NT2/D1 (cell line): ENCODE data around the gene ACO1.

Source experiments
- DNase-seq: peaks from one replicate; pipeline ENCODE4 v3.0.0-alpha.2; 2011; ENCODE audit warnings: low read depth, low spot score
- H3K27me3 ChIP-seq: 2 replicates; pipeline ENCODE4 v1.6.0; 2011; ENCODE audit warnings: mild to moderate bottlenecking; ENCODE audit not compliant: insufficient read length, insufficient read depth
- H3K36me3 ChIP-seq: 2 replicates; pipeline ENCODE4 v1.6.1; 2011; ENCODE audit warnings: mild to moderate bottlenecking, low read length, mixed read lengths; ENCODE audit not compliant: insufficient read depth, insufficient read length
- H3K4me1 ChIP-seq: 2 replicates; pipeline ENCODE4 v1.5.1; 2011; ENCODE audit not compliant: insufficient read depth, insufficient read length
- H3K4me3 ChIP-seq: 2 replicates; pipeline ENCODE4 v1.5.1; 2011; ENCODE audit warnings: low read depth; ENCODE audit not compliant: insufficient read length
- H3K9ac ChIP-seq: 2 replicates; pipeline ENCODE4 v1.6.0; 2011; ENCODE audit warnings: low read depth; ENCODE audit not compliant: insufficient read length
- H3K9me3 ChIP-seq: 2 replicates; pipeline ENCODE4 v1.5.1; 2011; ENCODE audit warnings: mild to moderate bottlenecking, low read length; ENCODE audit not compliant: insufficient read depth
- SUZ12 ChIP-seq: IDR thresholded peaks from 2 replicates; pipeline ENCODE4 v1.6.1; 2011; ENCODE audit not compliant: insufficient read length, insufficient read depth; ENCODE audit errors: extremely low read depth
- YY1 ChIP-seq: IDR thresholded peaks from 2 replicates; pipeline ENCODE4 v1.6.1; 2011; ENCODE audit not compliant: insufficient read length, insufficient read depth
- ZNF274 ChIP-seq: IDR thresholded peaks from 2 replicates; pipeline ENCODE4 v1.6.1; 2011; ENCODE audit warnings: mild to moderate bottlenecking, low read depth, low read length

ACO1 gene

DNA sequence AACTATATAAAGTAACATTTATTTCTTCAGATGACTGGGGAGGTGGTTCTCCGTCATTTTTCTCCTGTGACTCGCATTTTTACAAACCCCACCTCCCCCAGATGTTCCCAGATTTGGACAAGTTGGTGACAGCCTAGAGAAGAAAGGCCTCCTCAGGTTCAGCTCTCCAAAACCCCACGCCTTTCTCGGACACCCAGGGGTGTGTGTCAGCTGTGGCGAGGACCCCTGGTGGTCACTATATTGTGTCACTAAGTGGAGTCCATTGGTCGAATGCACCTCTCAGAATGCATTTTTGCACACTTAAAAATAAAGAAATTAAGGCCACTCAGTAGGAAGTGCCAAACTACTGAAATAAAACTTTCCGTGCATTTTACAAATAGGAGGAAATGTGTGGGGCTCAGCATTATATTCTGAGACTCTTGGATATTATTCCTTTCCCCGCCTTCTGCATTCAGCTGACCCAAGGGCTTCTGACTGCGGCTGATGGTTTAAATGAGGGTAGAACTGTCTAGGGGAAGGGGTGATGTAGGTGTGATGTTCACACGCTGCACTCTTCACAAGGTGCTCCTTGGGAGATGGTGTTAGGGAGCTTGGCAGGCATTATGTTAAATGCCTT lies 47.6 kb downstream of the ACO1 start:
- Histone ChIP-seq H3K4me1 (no peaks in the 10 kb centered on the region), H3K27me3 (no peaks in the 10 kb centered on the region), H3K36me3 (peaks cover 62% of the 10 kb centered on the region), H3K4me3 (no peak overlapping the region), H3K9ac (no peak overlapping the region), H3K9me3 (no peaks in the 10 kb centered on the region)
- no peak for DNase-seq
- TF ChIP-seq ZNF274 (no peak), SUZ12 (no peak), YY1 (no peak)

DNA sequence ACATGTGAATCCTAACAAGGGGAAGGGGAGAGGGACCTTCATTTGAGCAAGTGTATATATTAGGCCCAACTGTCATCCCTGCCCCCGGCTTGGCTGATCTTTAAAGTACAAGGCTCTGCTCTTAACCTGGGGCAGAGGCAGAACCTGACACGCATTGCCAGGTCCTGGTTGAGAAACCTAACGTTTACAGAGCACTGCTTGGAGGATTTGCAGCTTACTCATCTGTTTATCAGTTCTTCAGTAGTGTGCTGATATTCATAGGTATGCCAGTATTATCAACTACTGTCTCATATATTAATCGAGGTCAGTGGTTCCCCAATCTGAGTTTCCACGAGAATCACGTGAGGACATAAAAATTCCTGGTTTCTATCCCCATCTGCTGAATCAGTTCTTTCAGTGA lies 50.4 kb downstream of the ACO1 start:
- Histone ChIP-seq H3K9me3 (no peaks in the 10 kb centered on the region), H3K4me3 (no peak overlapping the region), H3K27me3 (no peaks in the 10 kb centered on the region), H3K36me3 (peaks cover 56% of the 10 kb centered on the region), H3K4me1 (no peaks in the 10 kb centered on the region), H3K9ac (no peak overlapping the region)
- DNase-seq, result no peak
- no peak for TF ChIP-seq SUZ12
- TF ChIP-seq ZNF274, result no peak
- no peak for TF ChIP-seq YY1

DNA sequence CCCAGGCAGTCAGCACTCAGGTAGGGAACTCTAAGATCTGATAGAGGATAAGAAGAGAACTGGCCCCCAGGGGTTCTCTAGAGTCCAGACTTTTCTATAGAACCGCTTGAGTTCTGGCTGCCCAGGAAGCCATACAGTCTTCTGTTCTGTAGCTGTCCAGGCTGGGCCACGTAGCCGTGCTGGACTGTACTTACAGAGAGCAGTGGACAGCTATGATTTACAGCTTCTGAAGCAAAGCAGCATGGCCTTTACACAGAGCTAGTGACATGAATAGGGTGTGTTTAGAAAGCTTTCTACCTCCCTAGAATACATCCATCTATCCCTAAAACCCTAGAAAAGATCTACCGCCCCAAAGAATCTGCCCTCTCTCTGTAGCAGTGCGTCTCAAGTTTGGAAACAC lies 57.2 kb downstream of the ACO1 start:
- Histone ChIP-seq H3K36me3 (peaks cover 27% of the 10 kb centered on the region), H3K27me3 (no peaks in the 10 kb centered on the region), H3K4me3 (no peak overlapping the region), H3K4me1 (no peaks in the 10 kb centered on the region), H3K9me3 (no peaks in the 10 kb centered on the region), H3K9ac (no peak overlapping the region)
- DNase-seq, result no peak
- no peak for TF ChIP-seq ZNF274
- TF ChIP-seq YY1, result no peak
- no peak for TF ChIP-seq SUZ12

DNA sequence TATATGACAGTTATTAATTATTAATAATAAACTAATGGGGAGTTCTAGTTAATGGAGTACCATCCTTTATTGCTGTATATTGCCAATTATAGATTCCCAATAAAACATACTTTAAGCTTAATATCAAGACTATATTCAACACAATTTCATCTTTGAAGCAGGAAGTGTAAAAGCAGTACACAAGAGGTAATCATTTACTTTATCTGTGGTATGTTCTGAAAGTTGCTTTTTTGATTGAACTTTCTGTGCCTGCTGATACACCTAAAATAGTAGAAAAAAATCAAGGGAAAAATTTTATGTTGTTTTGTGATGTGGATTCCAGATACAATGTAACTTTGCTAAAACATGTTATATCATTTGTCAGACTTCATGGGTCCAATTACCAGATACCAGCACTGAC lies 58.0 kb downstream of the ACO1 start:
- no peaks in the 10 kb centered on the region for H3K4me1 ChIP-seq
- peaks cover 20% of the 10 kb centered on the region for H3K36me3 ChIP-seq
- DNase-seq, result no peak
- TF ChIP-seq SUZ12 (no peak), YY1 (no peak), ZNF274 (no peak)
- H3K9me3 ChIP-seq, result no peaks in the 10 kb centered on the region
- H3K4me3 ChIP-seq, result no peak overlapping the region
- no peaks in the 10 kb centered on the region for H3K27me3 ChIP-seq
- H3K9ac ChIP-seq, result no peak overlapping the region

DNA sequence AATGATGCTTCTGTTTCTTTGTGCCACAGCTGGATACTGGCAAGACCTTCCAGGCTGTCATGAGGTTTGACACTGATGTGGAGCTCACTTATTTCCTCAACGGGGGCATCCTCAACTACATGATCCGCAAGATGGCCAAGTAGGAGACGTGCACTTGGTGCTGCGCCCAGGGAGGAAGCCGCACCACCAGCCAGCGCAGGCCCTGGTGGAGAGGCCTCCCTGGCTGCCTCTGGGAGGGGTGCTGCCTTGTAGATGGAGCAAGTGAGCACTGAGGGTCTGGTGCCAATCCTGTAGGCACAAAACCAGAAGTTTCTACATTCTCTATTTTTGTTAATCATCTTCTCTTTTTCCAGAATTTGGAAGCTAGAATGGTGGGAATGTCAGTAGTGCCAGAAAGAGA lies 65.5 kb downstream of the ACO1 start:
- H3K36me3 ChIP-seq, result peaks cover 49% of the 10 kb centered on the region
- H3K27me3 ChIP-seq, result no peaks in the 10 kb centered on the region
- DNase-seq, result no peak
- H3K9me3 ChIP-seq, result no peaks in the 10 kb centered on the region
- TF ChIP-seq ZNF274 (no peak), SUZ12 (no peak), YY1 (no peak)
- no peaks in the 10 kb centered on the region for H3K4me1 ChIP-seq
- H3K4me3 ChIP-seq, result no peak overlapping the region
- H3K9ac ChIP-seq, result no peak overlapping the region

DNA sequence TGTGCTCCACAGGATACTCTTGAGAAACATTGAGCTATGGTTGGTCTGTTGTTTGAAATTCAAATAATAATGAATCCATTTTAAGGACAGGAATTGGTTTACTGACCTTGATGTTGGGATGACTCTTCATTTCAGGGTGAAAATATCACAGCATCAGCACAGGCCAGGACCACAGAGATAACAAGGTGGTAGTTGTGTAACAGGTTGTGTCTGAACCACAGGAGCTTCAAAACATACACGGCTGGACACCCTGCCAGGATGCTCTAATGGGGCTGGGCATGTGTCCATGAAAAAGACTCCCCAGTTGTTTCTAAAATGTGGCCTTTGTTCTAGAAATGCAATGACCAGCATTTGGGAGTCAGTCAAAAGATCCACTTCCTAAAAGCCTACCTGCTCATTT lies 69.8 kb downstream of the ACO1 start:
- Histone ChIP-seq H3K27me3 (no peaks in the 10 kb centered on the region), H3K9ac (no peak overlapping the region), H3K4me3 (no peak overlapping the region), H3K4me1 (no peaks in the 10 kb centered on the region), H3K36me3 (peaks cover 43% of the 10 kb centered on the region), H3K9me3 (no peaks in the 10 kb centered on the region)
- DNase-seq, result no peak
- TF ChIP-seq SUZ12, result no peak
- TF ChIP-seq ZNF274, result no peak
- no peak for TF ChIP-seq YY1

DNA sequence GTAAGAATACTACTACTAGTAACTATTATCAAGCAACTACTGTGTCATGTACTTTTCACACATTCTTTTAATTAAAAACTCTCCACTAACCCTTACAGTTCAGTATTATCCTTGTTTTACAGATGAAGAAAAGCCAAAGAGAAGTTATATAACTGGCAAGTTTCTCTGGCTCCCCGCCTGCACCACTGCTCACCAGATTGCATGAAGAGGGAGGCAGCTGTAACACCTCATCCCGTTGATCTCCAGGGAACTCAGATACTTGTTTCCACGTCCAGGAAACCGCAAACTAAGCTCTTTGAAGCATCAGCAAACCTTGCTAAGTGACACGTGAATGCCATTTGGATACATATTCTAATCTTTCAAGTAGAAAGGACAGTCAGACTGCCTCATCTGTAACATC lies 71.3 kb downstream of the ACO1 start:
- no peak for DNase-seq
- Histone ChIP-seq H3K4me1 (no peaks in the 10 kb centered on the region), H3K27me3 (no peaks in the 10 kb centered on the region), H3K36me3 (peaks cover 34% of the 10 kb centered on the region), H3K9me3 (no peaks in the 10 kb centered on the region), H3K9ac (no peak overlapping the region), H3K4me3 (no peak overlapping the region)
- TF ChIP-seq SUZ12 (no peak), ZNF274 (no peak), YY1 (no peak)
